HAP-1 (cell line): ENCODE data around the gene PARP1.

Source experiments
- DNase-seq, 2 experiments: peaks; one replicate each; pipeline ENCODE4 v3.0.0-alpha.2; 2016 to 2020; ENCODE audit warnings: low spot score in 2 of 2
- H3K27me3 ChIP-seq: fragments of 250-450 bp; sonication (Bioruptor Pico); 2 replicates; pipeline ENCODE4 v1.5.1; 2020; ENCODE audit warnings: low read depth, mild to moderate bottlenecking, moderate library complexity
- H3K36me3 ChIP-seq: fragments of 250-450 bp; sonication (Bioruptor Pico); replicated peaks from 2 replicates; pipeline ENCODE4 v1.5.1; 2020; ENCODE audit warnings: mild to moderate bottlenecking
- H3K4me1 ChIP-seq: fragments of 250-450 bp; sonication (Bioruptor Pico); 2 replicates; pipeline ENCODE4 v1.5.1; 2020; ENCODE audit warnings: mild to moderate bottlenecking
- H3K4me3 ChIP-seq: fragments of 250-450 bp; sonication (Bioruptor Pico); 2 replicates; pipeline ENCODE4 v1.5.1; 2020; ENCODE audit warnings: mild to moderate bottlenecking, moderate library complexity
- H3K9me3 ChIP-seq: fragments of 250-450 bp; sonication (Bioruptor Pico); 2 replicates; pipeline ENCODE4 v1.5.1; 2020; ENCODE audit warnings: mild to moderate bottlenecking, moderate library complexity
- in situ Hi-C: fragments of 300-500 bp; cut with MboI; formaldehyde crosslinking; loops from 3 replicates; pipeline ENCODE4 v1.14.3; 2020; ENCODE audit warnings: low sequenced_read_pairs, inconsistent platforms, mixed read lengths

PARP1 gene

GRCh38 chr1:226424221-226425003 is 16.5 kb upstream of the PARP1 start:
- no peaks in the 10 kb centered on the region for H3K9me3 ChIP-seq
- H3K36me3 ChIP-seq, result no peaks in the 10 kb centered on the region
- H3K4me1 ChIP-seq, result no peaks in the 10 kb centered on the region
- peak in 1 of 2 experiments; percentile 68 for DNase-seq
- H3K27me3 ChIP-seq, result no peaks in the 10 kb centered on the region
- H3K4me3 ChIP-seq, result no peak overlapping the region
- in situ Hi-C loops, result no loop called here

DNA sequence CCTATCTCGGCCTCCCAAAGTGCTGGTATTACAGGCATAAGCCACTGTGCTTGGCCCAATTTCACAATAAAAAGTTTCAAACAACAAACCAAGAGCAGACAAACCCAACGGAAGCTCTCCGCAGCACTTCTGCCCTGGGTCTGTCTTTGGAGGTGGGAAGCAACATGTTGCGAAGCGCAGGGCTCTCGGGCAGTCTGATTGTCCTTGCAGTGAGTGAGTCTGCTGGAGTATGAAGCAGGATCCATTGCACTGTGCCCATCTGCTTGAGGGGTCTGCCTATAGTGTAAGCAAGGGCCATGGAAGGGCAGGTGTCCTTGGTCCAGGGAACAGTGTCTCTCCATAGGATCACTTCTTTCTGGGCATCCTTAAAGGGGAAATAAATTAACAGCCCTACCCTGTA is 14.6 kb upstream of the PARP1 start:
- in situ Hi-C loops, result no loop called here

DNA sequence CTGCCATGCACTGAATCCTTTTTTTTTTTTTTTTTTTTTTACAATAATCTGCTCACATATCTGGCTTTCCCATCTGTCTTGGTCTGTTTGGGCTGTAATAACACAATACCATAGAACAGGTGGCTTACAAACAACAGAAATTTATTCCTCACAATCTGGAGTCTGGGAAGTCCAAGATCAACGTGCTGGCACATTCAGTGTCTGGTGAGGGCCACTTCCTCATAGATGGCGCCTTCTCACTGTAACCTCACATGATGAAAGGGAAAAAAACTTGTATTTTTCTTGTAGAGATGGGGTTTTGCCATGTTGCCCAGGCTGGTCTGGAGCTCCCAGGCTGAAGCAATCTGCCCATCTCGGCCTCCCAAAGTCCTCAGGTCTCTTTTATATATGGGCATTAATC is 13.0 kb upstream of the PARP1 start:
- H3K9me3 ChIP-seq, result no peaks in the 10 kb centered on the region
- no peak for DNase-seq
- in situ Hi-C loops, result no loop called here

More for the DNA sequence above, 14.6 kb upstream of the PARP1 start:
- Histone ChIP-seq H3K36me3 (no peaks in the 10 kb centered on the region), H3K4me3 (no peak overlapping the region), H3K4me1 (no peaks in the 10 kb centered on the region), H3K27me3 (no peaks in the 10 kb centered on the region), H3K9me3 (no peaks in the 10 kb centered on the region)
- no peak for DNase-seq

GRCh38 chr1:226420328-226420727 is 12.4 kb upstream of the PARP1 start:
- Histone ChIP-seq H3K4me3 (no peak overlapping the region), H3K27me3 (no peaks in the 10 kb centered on the region), H3K36me3 (no peaks in the 10 kb centered on the region), H3K9me3 (no peaks in the 10 kb centered on the region), H3K4me1 (no peaks in the 10 kb centered on the region)
- DNase-seq, result no peak
- in situ Hi-C loops, result no loop called here

More for the DNA sequence above, 13.0 kb upstream of the PARP1 start:
- H3K4me1 ChIP-seq, result no peaks in the 10 kb centered on the region
- H3K27me3 ChIP-seq, result no peaks in the 10 kb centered on the region
- H3K36me3 ChIP-seq, result no peaks in the 10 kb centered on the region
- H3K4me3 ChIP-seq, result no peak overlapping the region

GRCh38 chr1:226419284-226420029 is 11.6 kb upstream of the PARP1 start:
- DNase-seq, result no peak
- Histone ChIP-seq H3K4me1 (no peaks in the 10 kb centered on the region), H3K4me3 (no peak overlapping the region), H3K27me3 (no peaks in the 10 kb centered on the region), H3K36me3 (no peaks in the 10 kb centered on the region), H3K9me3 (no peaks in the 10 kb centered on the region)
- in situ Hi-C loops, result no loop called here

DNA sequence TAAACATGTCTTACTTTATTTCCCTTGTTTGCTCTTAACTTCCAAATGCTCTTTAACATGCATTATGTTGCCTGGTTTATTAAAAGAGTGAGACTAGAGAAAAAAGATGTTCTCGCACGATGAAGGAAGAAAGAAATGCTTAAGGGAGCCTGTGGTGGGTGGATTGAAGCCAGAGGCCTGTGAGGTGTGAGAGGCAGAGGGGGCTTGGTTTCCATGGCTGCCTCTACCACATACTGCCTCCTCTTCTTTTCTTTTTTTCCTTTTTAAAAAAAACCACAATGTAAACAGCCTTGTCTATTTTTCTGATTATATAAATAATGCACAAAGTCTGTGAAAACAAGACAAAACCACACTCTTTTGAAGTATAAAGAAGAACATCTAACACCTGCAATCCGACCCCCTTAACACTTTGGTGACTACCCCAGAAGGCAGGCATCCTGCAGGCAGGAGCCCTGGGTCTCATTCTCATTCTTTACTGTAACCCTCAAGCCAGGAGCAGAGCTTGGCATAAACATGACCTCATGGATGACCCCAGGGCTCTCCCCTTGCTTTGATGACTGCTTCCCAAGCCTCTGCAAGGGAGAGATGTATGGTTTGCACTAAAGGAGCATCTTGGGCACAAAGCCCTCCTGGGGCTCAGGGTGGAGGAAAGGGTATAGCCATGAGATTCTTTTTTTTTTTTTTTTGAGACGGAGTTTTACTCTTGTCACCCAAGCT is 10.1 kb upstream of the PARP1 start:
- Histone ChIP-seq H3K4me1 (no peaks in the 10 kb centered on the region), H3K27me3 (no peaks in the 10 kb centered on the region), H3K4me3 (no peak overlapping the region), H3K9me3 (no peaks in the 10 kb centered on the region), H3K36me3 (no peaks in the 10 kb centered on the region)
- in situ Hi-C loops, result no loop called here
- no peak for DNase-seq

GRCh38 chr1:226417350-226417749 is 9.5 kb upstream of the PARP1 start:
- Histone ChIP-seq H3K36me3 (no peaks in the 10 kb centered on the region), H3K27me3 (no peaks in the 10 kb centered on the region), H3K9me3 (no peaks in the 10 kb centered on the region), H3K4me1 (no peaks in the 10 kb centered on the region), H3K4me3 (no peak overlapping the region)
- DNase-seq, result no peak
- in situ Hi-C loops, result no loop called here

- Histone ChIP-seq H3K4me1 (no peaks in the 10 kb centered on the region), H3K36me3 (no peaks in the 10 kb centered on the region), H3K4me3 (no peak overlapping the region), H3K9me3 (no peaks in the 10 kb centered on the region), H3K27me3 (no peaks in the 10 kb centered on the region)
- no peak for DNase-seq
- in situ Hi-C loops, result no loop called here
Measured at GRCh38 chr1:226414098-226414698, 6.3 kb upstream of the PARP1 start.

GRCh38 chr1:226411619-226412018 is 3.7 kb upstream of the PARP1 start:
- DNase-seq, result no peak
- Histone ChIP-seq H3K4me3 (no peak overlapping the region), H3K27me3 (no peaks in the 10 kb centered on the region), H3K9me3 (no peaks in the 10 kb centered on the region), H3K4me1 (peaks cover 4% of the 10 kb centered on the region), H3K36me3 (peaks cover 4% of the 10 kb centered on the region; the same call in 1 of the 2 replicates)
- in situ Hi-C loops, result no loop called here

DNA sequence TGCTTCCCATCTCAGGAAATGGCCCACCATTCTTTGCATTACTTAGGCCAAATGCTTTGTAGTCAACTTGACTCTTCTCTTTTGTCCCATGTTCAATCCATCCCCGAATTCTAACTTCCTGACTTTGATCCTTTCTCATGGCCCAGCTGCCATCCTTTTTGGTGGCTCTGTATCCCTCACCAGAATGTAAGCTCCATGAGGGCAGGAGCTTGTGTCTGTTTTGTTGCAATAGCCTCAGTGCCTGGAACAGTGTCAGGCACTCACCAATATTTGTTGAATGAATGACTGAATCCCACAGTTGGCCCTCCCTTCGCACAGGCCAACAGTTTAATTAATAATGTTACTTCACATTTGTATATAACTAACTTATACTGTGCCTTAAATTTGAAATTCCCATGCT is 3.1 kb upstream of the PARP1 start:
- H3K4me3 ChIP-seq, result no peak overlapping the region
- no peaks in the 10 kb centered on the region for H3K9me3 ChIP-seq
- peaks cover 4% of the 10 kb centered on the region for H3K4me1 ChIP-seq
- no peak for DNase-seq
- in situ Hi-C loops, result no loop called here
- peaks cover 4% of the 10 kb centered on the region; the same call in 1 of the 2 replicates for H3K36me3 ChIP-seq
- no peaks in the 10 kb centered on the region for H3K27me3 ChIP-seq

DNA sequence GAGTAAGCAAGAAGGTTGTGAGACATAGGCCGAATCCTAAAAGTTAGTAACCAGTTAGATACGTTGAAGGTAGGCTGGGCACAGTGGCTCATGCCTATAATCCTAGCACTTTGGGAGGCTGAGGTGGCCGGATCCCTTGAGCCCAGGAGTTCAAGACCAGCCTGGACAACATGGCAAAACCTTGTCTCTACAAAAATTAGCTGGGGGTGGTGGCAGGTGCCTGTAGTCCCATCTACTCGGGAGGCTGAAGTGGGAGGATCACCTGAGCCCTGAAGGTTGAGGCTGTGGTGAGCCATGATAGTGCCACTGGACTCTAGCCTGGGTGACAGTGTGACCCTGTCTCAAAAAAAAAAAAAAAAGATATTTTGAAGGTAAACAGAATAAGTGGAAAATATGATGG is 1.5 kb upstream of the PARP1 start:
- in situ Hi-C loops, result no loop called here
- Histone ChIP-seq H3K9me3 (no peaks in the 10 kb centered on the region), H3K27me3 (no peaks in the 10 kb centered on the region), H3K4me1 (peaks cover 11% of the 10 kb centered on the region), H3K36me3 (peaks cover 4% of the 10 kb centered on the region; the same call in 1 of the 2 replicates), H3K4me3 (no peak overlapping the region)
- no peak for DNase-seq

DNA sequence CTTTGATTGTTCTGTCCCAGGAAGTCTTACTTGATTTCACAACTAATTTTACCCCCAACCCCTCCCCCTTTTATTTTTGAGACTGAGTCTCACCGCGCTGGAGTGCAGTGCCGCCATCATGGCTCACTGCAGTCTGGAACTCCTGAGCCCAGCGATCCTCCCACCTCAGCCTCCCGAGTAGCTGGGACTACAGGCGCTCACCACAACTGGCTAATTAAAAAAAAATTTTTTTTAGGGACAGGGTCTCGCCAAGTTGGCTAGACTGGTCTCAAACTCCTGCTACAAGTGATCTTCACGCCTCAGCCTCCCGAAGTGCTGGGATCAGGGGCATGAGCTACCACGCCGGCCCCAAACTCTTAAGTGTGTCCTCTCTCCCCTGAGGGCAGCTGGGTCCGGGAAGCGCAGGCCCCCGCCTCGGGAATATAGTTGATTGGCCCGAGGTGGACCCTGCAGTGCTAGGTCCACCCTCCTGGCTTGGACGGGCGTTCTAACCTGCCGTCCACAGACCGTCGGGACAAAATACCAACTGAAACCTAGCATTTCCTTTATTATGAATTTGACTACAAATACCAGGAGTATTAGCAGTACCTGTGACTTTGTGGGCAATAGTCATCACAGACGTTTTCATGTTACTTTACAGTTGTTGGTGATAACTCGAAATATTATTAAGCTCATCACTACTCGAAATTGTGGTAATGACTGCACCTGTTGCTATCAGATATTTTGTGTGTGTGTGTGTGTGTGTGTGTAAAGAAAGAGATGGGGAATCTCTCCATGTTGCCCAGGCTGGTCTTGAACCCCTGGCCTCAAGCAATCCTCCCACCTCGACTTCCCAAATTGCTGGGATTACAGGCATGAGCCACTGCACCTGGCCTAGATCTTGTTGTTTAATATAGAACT is 642 bp upstream of the PARP1 start:
- Histone ChIP-seq H3K4me1 (peaks cover 20% of the 10 kb centered on the region), H3K27me3 (no peaks in the 10 kb centered on the region), H3K9me3 (no peaks in the 10 kb centered on the region), H3K36me3 (peaks cover 4% of the 10 kb centered on the region; the same call in 1 of the 2 replicates), H3K4me3 (peak overlapping the region; percentile 15)
- in situ Hi-C loops, result no loop called here
- no peak for DNase-seq

GRCh38 chr1:226407199-226407496 is 745 bp downstream of the PARP1 start:
- Histone ChIP-seq H3K4me1 (peaks cover 28% of the 10 kb centered on the region), H3K4me3 (peak overlapping the region; percentile 85), H3K27me3 (no peaks in the 10 kb centered on the region), H3K36me3 (peaks cover 12% of the 10 kb centered on the region), H3K9me3 (no peaks in the 10 kb centered on the region)
- no peak for DNase-seq
- in situ Hi-C loops, result no loop called here
